GM13977 (cell line): Measurements from ENCODE around the gene RHOBTB3.

ENCODE experiments used
- DNase-seq: peaks from one replicate; pipeline ENCODE4 v3.0.0; 2012; ENCODE audit warnings: low spot score
- in situ Hi-C: fragments of 300-500 bp; cut with MboI; formaldehyde crosslinking; loops from one replicate; pipeline ENCODE4 v1.12.0; 2022; ENCODE audit warnings: low sequenced_read_pairs, low pct_unique_long_range_greater_than_20kb, mixed read lengths, inconsistent platforms; ENCODE audit not compliant: unreplicated experiment
- TF ChIP-seq, protein P1 (sequence below): IDR thresholded peaks from 2 replicates; pipeline ENCODE4 v1.5.1; 2012; ENCODE audit warnings: mild to moderate bottlenecking, control low read depth; ENCODE audit not compliant: insufficient read depth; ENCODE audit errors: extremely low read depth, missing control alignments

The RHOBTB3 gene

GRCh38 chr5:95825495-95825894, 94.4 kb downstream of the RHOBTB3 start:
- DNase-seq: no peak
- in situ Hi-C loops: no loop called here
- TF ChIP-seq, protein P1, sequence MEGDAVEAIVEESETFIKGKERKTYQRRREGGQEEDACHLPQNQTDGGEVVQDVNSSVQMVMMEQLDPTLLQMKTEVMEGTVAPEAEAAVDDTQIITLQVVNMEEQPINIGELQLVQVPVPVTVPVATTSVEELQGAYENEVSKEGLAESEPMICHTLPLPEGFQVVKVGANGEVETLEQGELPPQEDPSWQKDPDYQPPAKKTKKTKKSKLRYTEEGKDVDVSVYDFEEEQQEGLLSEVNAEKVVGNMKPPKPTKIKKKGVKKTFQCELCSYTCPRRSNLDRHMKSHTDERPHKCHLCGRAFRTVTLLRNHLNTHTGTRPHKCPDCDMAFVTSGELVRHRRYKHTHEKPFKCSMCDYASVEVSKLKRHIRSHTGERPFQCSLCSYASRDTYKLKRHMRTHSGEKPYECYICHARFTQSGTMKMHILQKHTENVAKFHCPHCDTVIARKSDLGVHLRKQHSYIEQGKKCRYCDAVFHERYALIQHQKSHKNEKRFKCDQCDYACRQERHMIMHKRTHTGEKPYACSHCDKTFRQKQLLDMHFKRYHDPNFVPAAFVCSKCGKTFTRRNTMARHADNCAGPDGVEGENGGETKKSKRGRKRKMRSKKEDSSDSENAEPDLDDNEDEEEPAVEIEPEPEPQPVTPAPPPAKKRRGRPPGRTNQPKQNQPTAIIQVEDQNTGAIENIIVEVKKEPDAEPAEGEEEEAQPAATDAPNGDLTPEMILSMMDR: no peak

- TF ChIP-seq, protein P1: no peak
- no peak for DNase-seq
- in situ Hi-C loops: no loop called here
These were observed 96.1 kb downstream of the RHOBTB3 start for GRCh38 chr5:95826949-95827891.

- DNase-seq: no peak
- in situ Hi-C loops: no loop called here
- TF ChIP-seq, protein P1: no peak
These were observed 96.7 kb downstream of the RHOBTB3 start for GRCh38 chr5:95827892-95828246.

DNA sequence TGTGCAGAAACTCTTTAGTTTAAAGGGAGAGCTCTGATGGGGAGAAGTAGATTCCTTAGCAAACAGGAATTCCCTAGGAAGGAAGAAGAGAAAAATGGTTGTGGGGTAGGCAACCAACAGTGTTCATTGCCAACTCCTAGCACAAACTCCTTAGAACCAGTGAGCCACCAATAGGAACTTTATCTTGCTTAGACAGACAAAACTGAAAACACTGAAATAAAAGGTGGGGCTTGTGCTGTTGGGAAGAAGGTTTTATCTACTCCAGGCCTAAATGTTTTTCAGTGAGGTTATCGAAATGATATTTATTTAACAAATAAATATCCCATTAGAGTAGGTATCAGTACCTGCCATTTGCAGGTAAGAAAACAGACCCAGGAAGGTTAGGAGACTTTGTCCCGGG, 99.1 kb downstream of the RHOBTB3 start:
- TF ChIP-seq, protein P1: no peak
- DNase-seq: no peak
- in situ Hi-C loops: no loop called here

DNA sequence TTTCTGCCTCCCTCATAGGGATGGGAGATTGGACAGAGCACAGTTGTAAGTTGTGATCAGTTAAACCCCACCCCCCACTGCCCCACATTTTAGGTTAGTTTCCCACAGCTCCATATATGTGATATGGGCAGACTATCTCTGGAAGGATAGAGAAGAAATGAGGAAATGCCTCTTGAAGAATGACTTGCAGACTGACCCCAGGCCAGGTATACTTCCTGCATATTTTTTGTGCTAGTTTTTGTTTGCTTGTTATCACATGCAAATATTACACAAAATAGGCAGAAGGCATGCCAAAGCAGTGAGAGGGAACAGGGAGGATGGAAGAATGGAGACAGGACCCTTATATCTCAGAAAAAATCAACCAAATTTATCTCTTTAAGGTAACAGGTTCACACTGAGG, 101.5 kb downstream of the RHOBTB3 start:
- TF ChIP-seq, protein P1: no peak
- no peak for DNase-seq
- in situ Hi-C loops: no loop called here

DNA sequence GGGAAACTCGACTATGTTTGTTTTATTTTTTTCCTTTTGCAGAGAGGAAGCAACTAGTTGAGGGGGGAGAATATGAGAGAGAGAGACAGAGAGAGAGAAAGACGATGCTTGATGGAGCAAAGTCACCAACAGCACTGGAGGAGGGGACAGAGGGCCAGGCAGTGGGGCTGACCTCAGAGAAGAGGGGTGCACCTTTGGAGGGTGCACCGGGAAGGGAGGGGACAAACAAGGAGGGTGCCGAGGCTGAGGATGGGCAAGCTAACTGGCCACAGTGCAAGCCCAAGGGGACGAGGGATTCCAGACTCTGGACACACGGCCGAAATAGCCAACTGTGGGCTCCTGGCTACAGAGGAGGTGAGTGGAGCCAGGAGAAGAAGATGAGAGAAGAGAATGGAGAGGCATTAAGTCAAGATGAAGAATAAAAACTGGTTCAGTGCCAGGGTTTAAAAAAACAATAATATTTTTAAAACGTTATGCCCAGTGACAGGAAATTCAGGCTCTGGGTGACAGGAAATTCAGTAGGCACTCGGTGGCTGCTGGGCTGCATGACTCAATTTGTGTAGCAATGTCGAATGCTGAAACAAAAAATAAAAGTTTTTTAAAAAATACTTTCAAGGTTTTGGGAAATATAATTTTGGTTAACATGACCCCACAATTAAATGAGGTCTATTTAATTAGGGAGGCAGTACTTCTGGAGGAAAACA, 104.7 kb downstream of the RHOBTB3 start:
- TF ChIP-seq, protein P1: no peak
- DNase-seq: no peak
- in situ Hi-C loops: no loop called here
